T-helper 2 cell treated with Interferon-gamma antibody and Interleukin-4, amounts not matched to agents 100 ng/mL and 5 ng/mL, for 36 hours (primary cell): ENCODE data around the gene TRAF7. TPM values are rescaled to one million over a fixed set of nuclear protein-coding genes. Genes with fewer than 3 reads are reported as not detected.

Experiments used
- intact Hi-C: fragments of 100-400 bp; cut with micrococcal nuclease; formaldehyde crosslinking; loops from one replicate; pipeline ENCODE4 v1.15.1; 2023
- total RNA-seq: library from RNA; stranded (reverse); gene quantifications from 2 replicates; pipeline ENCODE4 v1.2.3, GENCODE V29; 2022

The TRAF7 gene
- total RNA-seq, 1 donor from 2014 or later = 57.6 TPM

DNA sequence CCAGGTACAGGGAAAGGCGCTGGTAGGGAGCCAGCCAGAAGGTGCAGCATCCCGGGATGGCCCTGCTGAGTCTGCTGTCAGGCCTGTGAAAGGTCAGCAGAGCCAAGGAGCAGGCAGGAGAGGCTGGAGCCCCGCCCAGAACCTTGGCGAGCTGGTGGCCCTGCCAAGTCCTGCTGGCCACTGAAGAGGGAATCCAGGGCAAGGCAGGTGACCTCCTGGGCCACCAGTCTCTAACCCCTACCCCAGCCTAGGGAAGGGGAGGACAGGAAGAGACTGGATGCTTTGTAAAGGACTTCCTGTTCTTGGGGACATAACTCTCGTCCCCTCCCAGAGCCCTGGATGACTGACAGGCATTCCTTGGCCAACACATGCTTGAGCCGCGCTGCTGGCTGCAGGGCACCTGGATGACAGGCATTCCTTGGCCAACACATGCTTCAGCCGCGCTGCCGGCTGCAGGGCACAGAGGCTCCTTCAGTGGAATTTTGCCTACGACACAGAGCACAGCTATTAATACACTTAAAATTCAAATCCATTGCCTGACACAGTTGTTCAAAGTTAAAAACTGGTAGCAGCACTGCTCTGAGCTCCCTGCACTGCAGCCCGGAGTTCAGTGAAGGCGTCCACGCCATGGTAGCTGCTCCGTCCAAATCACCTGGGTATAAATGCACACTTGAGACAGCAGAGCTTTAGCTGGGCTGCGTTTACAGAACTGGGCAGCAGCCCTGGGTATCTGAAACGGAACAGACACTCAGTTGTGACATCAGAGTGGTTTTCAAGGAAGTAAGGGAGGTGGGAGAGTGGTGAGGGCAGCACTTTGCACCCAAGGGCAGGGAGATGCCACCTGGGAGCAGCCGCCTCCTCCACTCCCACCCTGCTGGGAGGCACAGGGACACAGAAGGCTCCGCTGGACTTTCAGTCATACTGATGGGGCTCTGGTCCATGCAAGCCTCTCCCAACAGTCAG, 57.1 kb downstream of the TRAF7 start:
- intact Hi-C loops = loop anchor here (5.0 kb wide), 1 partner anchor 40 kb away; the partner anchor contains the start of gene ECI1

DNA sequence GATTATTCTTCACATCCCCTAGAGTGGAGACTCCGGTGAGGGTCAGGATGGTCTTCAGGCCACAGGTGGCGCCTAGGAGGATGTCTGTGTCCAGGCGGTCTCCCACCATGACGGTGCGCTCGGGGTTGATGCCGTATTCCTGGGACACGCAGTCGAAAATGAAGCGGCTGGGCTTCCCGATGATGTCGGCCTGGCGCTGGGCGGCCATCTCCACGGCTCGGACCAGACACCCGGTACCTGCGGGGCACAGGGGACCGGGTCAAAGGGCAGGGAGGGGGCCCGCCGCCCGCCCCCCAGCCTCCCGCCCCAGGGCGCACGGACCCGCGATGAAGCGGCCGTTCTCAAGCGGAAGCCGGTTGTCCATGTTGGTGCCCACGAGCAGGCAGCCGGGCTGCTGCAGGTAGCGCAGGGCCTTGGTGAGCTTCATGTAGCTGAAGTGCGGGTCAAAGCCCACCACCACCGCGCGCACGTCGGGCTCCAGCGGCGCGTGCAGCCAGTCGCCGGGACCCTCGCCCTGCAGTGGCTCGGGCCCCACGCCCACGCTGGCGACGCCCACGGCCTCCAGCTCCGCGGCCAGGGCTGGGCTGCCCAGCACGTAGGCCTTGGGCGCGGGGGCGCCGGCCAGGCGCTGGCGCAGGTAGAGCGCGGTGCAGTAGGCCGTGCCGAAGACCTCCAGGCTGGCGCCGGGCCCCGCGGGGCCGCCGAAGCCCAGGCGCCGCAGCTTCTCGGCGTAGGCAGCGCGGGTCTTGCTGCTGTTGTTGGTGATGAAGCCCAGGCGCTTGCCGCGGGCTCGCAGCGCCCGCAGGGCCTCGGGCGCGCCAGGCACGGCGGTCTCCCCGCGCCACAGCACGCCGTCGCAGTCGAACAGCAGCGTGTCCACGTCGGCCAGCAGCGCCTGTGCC, 58.5 kb downstream of the TRAF7 start:
- intact Hi-C loops = loop anchor here (2.0 to 5.0 kb wide), 2 partner anchors 38 to 55 kb away; partner anchors contain the start of genes ECI1 and RNPS1

DNA sequence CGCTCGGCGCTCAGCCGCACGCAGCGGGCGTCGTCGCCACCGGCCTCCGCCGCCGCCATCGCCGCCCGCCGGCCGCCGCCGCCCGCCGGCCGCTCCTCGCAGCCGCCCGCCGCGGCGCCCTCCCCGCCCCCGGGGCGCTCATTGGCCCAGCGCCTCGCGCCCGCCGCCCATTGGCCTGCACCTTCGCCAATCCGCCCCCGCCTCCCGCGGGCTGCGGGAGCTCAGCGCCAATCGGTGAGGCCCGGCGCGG, 59.1 kb downstream of the TRAF7 start, which contains the start of gene PGP:
Gene PGP, minus strand, starts transcription at position 122 of the 250 bp plus-strand sequence. Its CDS starts 63 bp downstream, at position 59.
- intact Hi-C loops = loop anchor here (2.0 to 5.0 kb wide), 2 partner anchors 38 to 54 kb away; partner anchors contain the start of genes ECI1 and RNPS1

DNA sequence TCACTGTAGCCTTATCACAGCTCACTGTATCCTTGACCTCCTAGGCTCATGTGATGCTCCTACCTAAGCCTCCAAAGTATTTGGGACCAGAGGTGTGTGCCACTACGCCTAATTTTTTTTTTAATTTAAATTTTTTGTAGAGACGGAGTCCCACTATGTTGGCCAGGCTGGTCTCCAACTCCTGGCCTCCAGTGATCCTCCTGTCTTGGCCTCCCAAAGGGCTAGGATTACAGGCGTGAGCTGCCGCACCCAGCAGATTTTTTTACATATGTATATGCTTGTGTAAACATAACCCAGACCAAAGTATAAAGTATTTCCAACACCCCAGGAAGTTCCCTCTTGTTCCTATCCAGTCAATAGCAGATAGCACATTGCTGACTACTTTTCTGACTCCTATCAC, 60.7 kb downstream of the TRAF7 start:
- intact Hi-C loops = no loop called here

DNA sequence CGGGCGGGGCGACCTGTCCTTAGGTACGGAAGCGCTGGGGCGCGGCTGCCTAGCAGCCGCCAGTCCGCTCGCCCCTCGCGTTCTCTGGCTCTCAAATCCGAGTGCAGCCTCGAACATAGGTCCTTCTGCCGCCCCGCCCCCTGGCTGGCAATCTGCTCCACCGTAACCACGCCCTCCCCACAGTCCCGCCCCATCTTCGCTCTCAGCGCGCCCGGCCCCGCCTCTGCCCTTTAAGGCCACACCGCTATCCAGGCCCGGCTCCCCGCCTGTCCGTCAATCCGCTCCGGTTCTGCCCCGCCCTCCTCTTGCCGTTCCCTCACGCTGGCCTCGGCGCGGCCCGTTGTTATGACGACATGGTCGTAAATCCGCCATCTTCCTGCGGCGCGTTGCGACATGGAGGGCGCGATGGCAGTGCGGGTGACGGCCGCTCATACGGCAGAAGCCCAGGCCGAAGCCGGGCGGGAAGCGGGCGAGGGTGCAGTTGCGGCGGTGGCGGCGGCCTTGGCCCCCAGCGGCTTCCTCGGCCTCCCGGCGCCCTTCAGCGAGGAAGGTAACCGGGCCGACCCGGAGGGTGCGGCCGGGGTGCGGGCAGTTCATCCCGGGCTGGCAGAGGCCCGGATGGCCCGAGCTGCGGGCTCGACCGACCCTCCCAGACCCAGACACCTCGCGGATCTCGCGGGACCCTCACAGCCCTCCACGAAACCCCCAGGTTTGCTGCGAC, 67.8 kb downstream of the TRAF7 start, which contains the start of gene E4F1:
Gene E4F1, plus strand, starts transcription at position 371 of the 721 bp plus-strand sequence. Its CDS starts 23 bp downstream, at position 394.
- intact Hi-C loops = loop anchor here (1.0 to 2.0 kb wide), 3 partner anchors 8 to 206 kb away; partner anchors contain the start of genes CCNF and ECI1

DNA sequence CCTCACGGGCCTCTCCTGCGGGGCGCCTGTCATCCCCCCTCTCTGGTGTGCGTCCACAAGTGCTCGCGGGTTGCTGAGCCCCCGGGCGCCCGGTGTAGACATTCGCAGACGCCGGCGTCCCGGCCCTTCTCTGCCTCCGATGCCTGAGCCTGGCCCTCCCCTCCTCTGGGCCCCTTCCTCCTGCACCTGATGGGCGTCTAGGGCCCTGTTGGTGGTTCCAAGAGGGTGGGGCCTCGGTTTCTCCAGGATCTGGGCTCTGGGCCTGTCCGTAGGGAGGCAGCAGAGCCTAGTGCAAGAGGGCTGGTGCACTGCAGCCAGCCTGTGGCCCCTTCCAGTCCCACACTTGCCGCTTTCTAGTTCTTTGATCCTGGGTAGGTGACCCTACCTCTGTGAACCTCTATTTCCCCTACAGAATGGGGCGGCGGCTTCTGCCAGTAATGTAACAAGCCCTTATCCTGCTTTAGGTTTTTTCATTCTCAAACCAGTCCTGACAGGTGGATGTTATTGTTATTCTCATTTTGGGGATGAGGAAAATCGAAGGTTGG, 68.4 kb downstream of the TRAF7 start:
- intact Hi-C loops = loop anchor here (1.0 to 2.0 kb wide), 3 partner anchors 9 to 205 kb away; partner anchors contain the start of genes CCNF and ECI1

DNA sequence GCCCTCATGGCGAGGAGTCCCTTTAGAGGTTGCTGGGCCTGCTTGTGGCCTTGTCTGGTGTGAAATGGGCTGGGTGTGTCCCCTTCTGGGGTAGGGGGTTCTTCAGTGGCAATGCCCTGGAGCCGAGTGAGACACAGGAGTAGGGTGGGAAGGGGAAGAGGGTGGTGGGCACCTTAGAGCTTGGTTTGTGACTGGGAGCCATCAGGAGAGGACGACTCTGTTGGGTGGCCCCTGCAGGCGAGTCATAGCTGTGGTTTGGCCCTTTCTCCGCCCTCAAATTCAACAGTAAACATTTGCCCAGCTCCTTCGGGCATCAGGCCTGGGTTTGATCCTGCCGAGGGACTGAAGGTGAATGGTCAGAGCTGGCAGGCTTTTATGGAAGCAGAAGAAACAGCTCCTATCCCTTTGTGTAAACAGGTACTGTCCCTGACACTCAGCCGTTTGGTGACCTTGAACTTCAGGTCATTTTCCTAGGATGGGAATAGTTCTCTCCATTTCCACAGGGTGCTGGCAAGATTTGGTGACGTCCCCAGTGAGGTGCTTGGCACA, 70.7 kb downstream of the TRAF7 start:
- intact Hi-C loops = no loop called here

DNA sequence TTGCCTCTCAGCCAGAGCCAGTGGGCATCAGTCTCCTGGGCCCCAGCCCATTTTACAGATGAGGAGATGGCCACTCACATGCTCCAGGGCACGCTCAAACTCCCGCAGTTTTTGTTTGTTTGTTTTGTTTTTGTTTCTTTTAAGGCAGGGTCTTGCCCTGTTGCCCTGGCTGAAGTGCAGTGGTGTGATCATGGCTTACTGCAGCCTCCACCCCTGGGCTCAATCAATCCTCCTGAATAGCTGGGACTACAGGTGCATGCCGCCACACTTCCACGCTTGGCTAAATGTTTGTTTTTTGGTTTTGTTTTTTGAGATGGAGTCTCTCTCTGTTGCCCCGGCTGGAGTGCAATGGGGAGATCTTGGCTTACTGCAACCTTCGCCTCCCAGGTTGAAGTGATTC, 71.3 kb downstream of the TRAF7 start:
- intact Hi-C loops = no loop called here

Other genes with a start within 250 kb of the TRAF7 start
- not detected in 2 replicates for gene HS3ST6, start 237.4 kb upstream of the TRAF7 start, total RNA-seq
- 14.0 and 14.1 TPM in 2 replicates for gene MSRB1, start 212.6 kb upstream of the TRAF7 start, total RNA-seq
- gene RPL3L, start 201.1 kb upstream of the TRAF7 start, total RNA-seq = not detected in 2 replicates
- 119 and 123 TPM in 2 replicates for gene NDUFB10, start 196.2 kb upstream of the TRAF7 start, total RNA-seq
- 2,826 and 2,856 TPM in 2 replicates for gene RPS2, start 191.0 kb upstream of the TRAF7 start, total RNA-seq
- 0.18 TPM in 1 of 2 replicates, not detected in the other for gene RNF151, start 188.9 kb upstream of the TRAF7 start, total RNA-seq
- gene TBL3, start 183.7 kb upstream of the TRAF7 start, total RNA-seq = 36.7 and 38.2 TPM in 2 replicates
- gene NOXO1, start 174.3 kb upstream of the TRAF7 start, total RNA-seq = 0.25 and 0.55 TPM in 2 replicates
- gene GFER, start 171.6 kb upstream of the TRAF7 start, total RNA-seq = 24.4 and 27.1 TPM in 2 replicates
- 4.9 and 5.3 TPM in 2 replicates for gene SYNGR3, start 165.8 kb upstream of the TRAF7 start, total RNA-seq
- 58.9 and 63.6 TPM in 2 replicates for gene ZNF598, start 146.0 kb upstream of the TRAF7 start, total RNA-seq
- gene NPW, start 136.0 kb upstream of the TRAF7 start, total RNA-seq = 0.70 and 0.80 TPM in 2 replicates
- gene NHERF2, start 128.9 kb upstream of the TRAF7 start, total RNA-seq = 2.2 and 3.1 TPM in 2 replicates
- 32.9 and 33.2 TPM in 2 replicates for gene NTHL1, start 107.9 kb upstream of the TRAF7 start, total RNA-seq
- gene TSC2, start 107.8 kb upstream of the TRAF7 start, total RNA-seq = 96.9 and 110 TPM in 2 replicates
- gene PKD1, start 19.9 kb upstream of the TRAF7 start, total RNA-seq = 68.5 and 77.3 TPM in 2 replicates
- 0.59 TPM in 1 of 2 replicates, not detected in the other for gene RAB26, start 7.2 kb upstream of the TRAF7 start, total RNA-seq
- gene CASKIN1, start 40.8 kb downstream of the TRAF7 start, total RNA-seq = 0.16 and 0.20 TPM in 2 replicates
- 38.4 and 39.4 TPM in 2 replicates for gene MLST8, start 49.7 kb downstream of the TRAF7 start, total RNA-seq
- 10.6 and 12.1 TPM in 2 replicates for gene BRICD5, start 55.1 kb downstream of the TRAF7 start, total RNA-seq
- gene PGP, start 59.1 kb downstream of the TRAF7 start, total RNA-seq = 24.4 and 26.1 TPM in 2 replicates
- gene E4F1, start 67.8 kb downstream of the TRAF7 start, total RNA-seq = 30.3 and 30.9 TPM in 2 replicates
- 2.6 and 2.8 TPM in 2 replicates for gene DNASE1L2, start 80.7 kb downstream of the TRAF7 start, total RNA-seq
- 30.2 and 34.2 TPM in 2 replicates for gene ECI1, start 95.8 kb downstream of the TRAF7 start, total RNA-seq
- gene RNPS1, start 112.3 kb downstream of the TRAF7 start, total RNA-seq = 299 and 307 TPM in 2 replicates
- 6.6 and 7.0 TPM in 2 replicates for gene ABCA3, start 184.9 kb downstream of the TRAF7 start, total RNA-seq